ENCODE measurements around the gene NFE2L3.

The NFE2L3 gene

GRCh38 chr7:26188206-26188956 lies 36.4 kb downstream of the NFE2L3 start:
- no peak for DNase-seq (ENCODE audit: extremely low read depth, low read depth)
- TF ChIP-seq CTCF (IDR thresholded peaks at IDR 0.05; ENCODE audit: low read depth, low read length), result no peak

DNA sequence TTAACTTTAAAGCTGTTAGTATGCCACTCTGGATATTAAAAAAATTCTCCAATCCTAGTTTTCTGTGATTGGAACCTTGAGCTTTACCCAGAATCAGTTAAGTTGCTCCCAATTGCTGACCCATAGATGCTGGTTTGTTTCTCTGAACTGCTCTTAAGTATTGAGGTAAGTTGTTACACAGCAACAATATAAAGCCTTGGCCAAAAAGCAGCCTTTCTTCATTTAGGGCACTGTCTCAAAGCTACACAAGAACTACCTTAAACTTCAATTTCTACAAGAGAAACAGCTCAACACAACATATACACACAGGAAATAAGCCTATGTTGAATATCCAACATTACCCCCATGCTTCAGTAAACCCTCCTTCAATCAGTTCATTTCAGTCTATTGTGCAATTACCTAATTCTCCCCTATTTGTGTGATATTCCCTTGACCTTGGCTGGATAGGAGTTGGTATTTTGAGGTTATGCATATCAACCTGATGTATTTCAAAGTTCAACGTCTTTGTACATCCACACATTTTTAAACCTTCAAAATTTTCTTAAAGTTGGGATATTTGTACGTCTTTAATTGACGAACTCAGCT lies 37.1 kb downstream of the NFE2L3 start:
- no peak for DNase-seq (ENCODE audit: extremely low read depth, low read depth)
- TF ChIP-seq CTCF (IDR thresholded peaks at IDR 0.05; ENCODE audit: low read depth, low read length), result no peak

DNA sequence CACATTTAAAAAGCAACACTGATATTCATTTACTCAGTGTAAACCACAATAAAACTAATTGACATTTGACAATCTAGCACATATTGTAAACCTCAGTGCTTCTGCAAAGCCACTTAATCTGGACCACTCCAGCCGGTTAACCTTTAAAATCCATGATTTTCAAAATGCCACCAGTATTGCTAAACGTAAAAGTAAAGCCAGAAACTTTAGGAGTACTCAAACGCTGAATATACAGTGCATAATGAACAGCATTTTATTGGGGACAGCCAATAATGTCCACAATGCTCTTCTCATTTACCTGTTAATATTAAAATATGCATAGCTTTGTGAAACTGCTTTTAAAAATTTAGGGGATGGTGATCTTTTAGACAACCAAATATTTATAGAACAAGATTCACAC lies 37.7 kb downstream of the NFE2L3 start:
- DNase-seq (ENCODE audit: extremely low read depth, low read depth), result no peak
- no peak for TF ChIP-seq CTCF (IDR thresholded peaks at IDR 0.05; ENCODE audit: low read depth, low read length)

DNA sequence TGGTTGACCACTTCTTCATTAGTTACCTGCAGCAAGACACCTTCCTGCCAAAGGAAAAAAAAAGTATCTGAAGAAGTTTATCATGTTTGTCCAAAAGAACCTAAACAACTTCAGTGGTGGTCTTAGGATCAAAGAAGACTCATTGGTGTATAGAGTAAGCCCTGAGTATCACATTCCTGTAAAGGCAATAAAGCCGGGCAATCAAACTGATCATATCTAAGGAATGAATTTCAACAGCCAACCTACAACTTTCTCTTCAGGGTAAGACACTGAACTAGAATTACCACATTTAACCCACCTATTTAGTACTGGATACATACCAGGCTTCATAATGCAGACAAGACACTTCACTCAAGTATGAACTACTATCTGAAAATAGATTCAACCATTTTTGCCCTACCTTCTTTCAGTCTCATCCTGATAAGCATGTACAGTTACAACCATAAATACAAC lies 38.4 kb downstream of the NFE2L3 start:
- no peak for DNase-seq (ENCODE audit: extremely low read depth, low read depth)
- TF ChIP-seq CTCF (IDR thresholded peaks at IDR 0.05; ENCODE audit: low read depth, low read length), result no peak

DNA sequence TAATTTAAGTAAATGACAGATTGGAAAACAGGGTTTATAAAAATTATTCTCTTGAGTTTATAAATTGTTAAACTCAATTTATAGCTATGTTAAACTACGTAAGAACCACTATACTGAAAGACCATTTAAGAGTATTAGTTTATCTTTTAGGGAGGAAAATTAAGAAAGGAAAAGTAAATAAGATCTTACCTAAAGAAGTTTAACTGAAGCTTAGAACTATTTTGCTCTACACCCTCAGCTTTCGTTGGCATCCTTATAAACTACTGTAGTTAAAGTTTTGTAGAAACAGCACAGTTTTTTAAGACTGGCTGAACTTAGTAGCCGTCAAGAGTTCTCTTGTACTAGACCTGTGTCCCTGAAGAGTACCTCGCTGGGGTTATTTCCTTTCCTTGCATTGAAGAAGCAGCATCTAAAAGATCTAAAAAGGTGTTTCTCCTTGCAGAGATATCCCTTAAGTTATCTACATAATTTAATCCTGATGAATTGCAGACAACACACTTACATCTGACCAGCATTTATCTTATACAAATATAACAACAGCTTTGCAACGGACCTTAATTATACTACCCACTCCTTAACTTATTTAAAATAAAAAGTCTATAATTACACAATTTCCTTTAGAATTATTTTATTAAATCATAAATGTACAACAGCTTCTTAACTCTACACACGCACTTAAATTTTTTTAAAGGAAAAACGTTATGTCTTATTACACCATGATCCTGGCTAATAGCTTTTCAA lies 39.4 kb downstream of the NFE2L3 start:
- DNase-seq (ENCODE audit: extremely low read depth, low read depth), result no peak
- no peak for TF ChIP-seq CTCF (IDR thresholded peaks at IDR 0.05; ENCODE audit: low read depth, low read length)

DNA sequence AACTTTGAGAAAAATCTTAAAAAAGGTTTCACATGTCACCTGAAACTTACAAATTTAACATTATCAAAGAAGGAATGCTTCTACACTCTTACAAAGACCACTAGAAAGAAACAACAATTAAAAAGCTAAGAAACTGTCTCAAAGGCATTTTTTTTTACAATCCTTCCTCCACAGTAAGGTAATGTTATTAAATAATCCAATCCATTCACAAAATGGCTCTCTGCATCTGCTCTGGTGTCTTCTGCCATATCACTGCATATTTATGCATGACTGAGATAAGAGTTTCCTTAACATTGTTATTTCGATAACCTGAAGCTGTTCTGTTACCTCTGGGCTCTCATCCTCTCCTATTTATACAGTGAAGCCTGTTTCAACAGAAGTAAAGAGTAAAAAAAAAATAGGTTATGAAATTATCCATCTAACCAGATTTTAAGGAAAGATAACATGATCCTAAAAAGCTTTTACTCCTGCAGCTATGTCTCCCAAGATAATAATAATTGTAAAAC lies 40.0 kb downstream of the NFE2L3 start:
- no peak for TF ChIP-seq CTCF (IDR thresholded peaks at IDR 0.05; ENCODE audit: low read depth, low read length)
- no peak for DNase-seq (ENCODE audit: extremely low read depth, low read depth)

Measured in AG09319 (cell line).